GM23338 (cell line): Measurements from ENCODE around the gene VWA5A. TPM values are rescaled to one million over a fixed set of nuclear protein-coding genes. Genes with fewer than 3 reads are reported as not detected.

Experiments used
- ATAC-seq: fragments of 200-7000 bp; cut with Tn5 transposase; 3 replicates; pipeline ENCODE4 v1.9.1; 2020
- DNase-seq: peaks from one replicate; pipeline ENCODE4 v3.0.0-alpha.2; 2015; ENCODE audit warnings: low spot score
- H2AFZ ChIP-seq: fragments of 200-600 bp; sonication (generic); 2 replicates; pipeline ENCODE4 v1.8.0; 2016; ENCODE audit warnings: antibody characterized with exemption, mild to moderate bottlenecking, moderate library complexity
- H3F3A ChIP-seq: fragments of 200-600 bp; sonication (generic); replicated peaks from 2 replicates; pipeline ENCODE4 v1.8.0; 2017; ENCODE audit warnings: antibody characterized with exemption, mixed run types, low read depth
- H3K27ac ChIP-seq: fragments of 200-600 bp; sonication (generic); 2 replicates; pipeline ENCODE4 v1.6.1; 2016; ENCODE audit warnings: low read depth
- H3K27me3 ChIP-seq: fragments of 200-600 bp; sonication (generic); 2 replicates; pipeline ENCODE4 v1.8.0; 2016; ENCODE audit warnings: mild to moderate bottlenecking, mixed run types, moderate library complexity; ENCODE audit not compliant: insufficient read depth
- H3K36me3 ChIP-seq: fragments of 200-600 bp; sonication (generic); 2 replicates; pipeline ENCODE4 v1.8.0; 2016; ENCODE audit warnings: mild to moderate bottlenecking; ENCODE audit not compliant: insufficient read depth
- H3K4me1 ChIP-seq: fragments of 200-600 bp; sonication (generic); 2 replicates; pipeline ENCODE4 v1.8.0; 2016; ENCODE audit warnings: mild to moderate bottlenecking, moderate library complexity; ENCODE audit not compliant: insufficient read depth
- H3K4me2 ChIP-seq: fragments of 200-600 bp; sonication (generic); 2 replicates; pipeline ENCODE4 v1.7.1; 2017; ENCODE audit warnings: mixed run types
- H3K4me3 ChIP-seq: fragments of 200-600 bp; sonication (generic); 2 replicates; pipeline ENCODE4 v1.6.1; 2016; ENCODE audit warnings: mixed run types
- H3K79me2 ChIP-seq: fragments of 200-600 bp; sonication (generic); replicated peaks from 2 replicates; pipeline ENCODE4 v1.8.0; 2017; ENCODE audit warnings: mild to moderate bottlenecking; ENCODE audit not compliant: insufficient read depth
- H3K9me2 ChIP-seq: fragments of 200-600 bp; sonication (generic); 2 replicates; pipeline ENCODE4 v1.8.0; 2017; ENCODE audit not compliant: insufficient read depth
- H4K20me1 ChIP-seq: fragments of 200-600 bp; sonication (generic); replicated peaks from 2 replicates; pipeline ENCODE4 v1.8.0; 2017; ENCODE audit warnings: mild to moderate bottlenecking; ENCODE audit not compliant: insufficient read depth
- H3K27ac Mint-ChIP-seq: 2 replicates; pipeline ENCODE4 v1.8.0; 2020; ENCODE audit warnings: inconsistent platforms, mild to moderate bottlenecking, moderate library complexity, mixed read lengths
- H3K27me3 Mint-ChIP-seq: 3 replicates; pipeline ENCODE4 v1.8.0; 2022; ENCODE audit warnings: low read depth, mild to moderate bottlenecking, moderate library complexity, mixed read lengths, inconsistent platforms; ENCODE audit not compliant: insufficient read depth, poor library complexity
- H3K36me3 Mint-ChIP-seq: 3 replicates; pipeline ENCODE4 v1.8.0; 2021; ENCODE audit warnings: low read depth, mild to moderate bottlenecking, inconsistent platforms, moderate library complexity, mixed read lengths
- H3K4me1 Mint-ChIP-seq: 3 replicates; pipeline ENCODE4 v1.8.0; 2020; ENCODE audit warnings: mild to moderate bottlenecking, inconsistent platforms, mixed read lengths
- H3K4me3 Mint-ChIP-seq: 3 replicates; pipeline ENCODE4 v1.8.0; 2021; ENCODE audit warnings: moderate library complexity, mild to moderate bottlenecking, inconsistent platforms, mixed read lengths
- H3K9me3 Mint-ChIP-seq: 3 replicates; pipeline ENCODE4 v1.8.0; 2020; ENCODE audit warnings: moderate library complexity, mild to moderate bottlenecking, inconsistent platforms, mixed read lengths
- CREB1 ChIP-seq: fragments of 250-450 bp; sonication (Bioruptor Pico); IDR thresholded peaks from 2 replicates; pipeline ENCODE4 v1.5.0; 2020; ENCODE audit warnings: low read depth, mild to moderate bottlenecking, moderate library complexity
- CTCF ChIP-seq, 2 experiments: fragments of 200-600 bp in 1 of 2; sonication (generic) in 1 of 2; conservative IDR thresholded peaks; 2 replicates each; pipeline versions ENCODE4 v1.5.1 to v1.6.1; 2016 to 2017; ENCODE audit warnings: antibody characterized with exemption in 2 of 2, low read depth in 2 of 2, mild to moderate bottlenecking in 2 of 2, moderate library complexity in 1 of 2
- ETS1 ChIP-seq: IDR thresholded peaks from 2 replicates; pipeline ENCODE4 v1.6.1; 2016; ENCODE audit warnings: antibody characterized with exemption
- EZH2 ChIP-seq: fragments of 200-600 bp; sonication (generic); IDR thresholded peaks from one replicate; pipeline ENCODE4 v1.8.0; 2017; ENCODE audit warnings: antibody characterized with exemption, mild to moderate bottlenecking, low read depth; ENCODE audit not compliant: unreplicated experiment
- EZH2phosphoT487 ChIP-seq: fragments of 200-600 bp; sonication (generic); IDR thresholded peaks from one replicate; pipeline ENCODE4 v1.8.1; 2018; ENCODE audit warnings: antibody characterized with exemption; ENCODE audit not compliant: unreplicated experiment
- JUNB ChIP-seq: IDR thresholded peaks from one replicate; pipeline ENCODE4 v1.6.1; 2016; ENCODE audit warnings: antibody characterized with exemption; ENCODE audit not compliant: unreplicated experiment
- NANOG ChIP-seq: IDR thresholded peaks from 2 replicates; pipeline ENCODE4 v1.6.1; 2016; ENCODE audit warnings: antibody characterized with exemption, borderline replicate concordance
- REST ChIP-seq: IDR thresholded peaks from one replicate; pipeline ENCODE4 v1.6.1; 2018; ENCODE audit warnings: antibody characterized with exemption; ENCODE audit not compliant: unreplicated experiment
- STAT1 ChIP-seq: IDR thresholded peaks from one replicate; pipeline ENCODE4 v1.6.1; 2016; ENCODE audit warnings: antibody characterized with exemption; ENCODE audit not compliant: unreplicated experiment
- ZNF114 ChIP-seq: fragments of 250-450 bp; sonication (Bioruptor Pico); IDR thresholded peaks from 2 replicates; pipeline ENCODE4 v1.5.0; 2020; ENCODE audit warnings: mild to moderate bottlenecking, moderate library complexity
- polyA plus RNA-seq: library from polyadenylated mRNA; unstranded; fragments of >200 nt; fragmentation: Nextera tagmentation; extraction: Ambion mirVana; gene quantifications from 2 replicates; pipeline ENCODE4 v1.2.1, GENCODE V29; 2016
- total RNA-seq: library from RNA; depleted of rRNA; stranded (reverse); fragments of >200 nt; shearing (Covaris generic); gene quantifications from 2 replicates; pipeline ENCODE4 v1.2.3, GENCODE V29; 2014

The VWA5A gene
- total and polyA plus RNA-seq, 2 experiments from 2014 or later, result 10.0 to 13.5 TPM

- ATAC-seq, result no peak
- no peak for TF ChIP-seq CREB1
- no peak for TF ChIP-seq NANOG
- no peak for TF ChIP-seq REST
- no peak for TF ChIP-seq STAT1
- TF ChIP-seq EZH2phosphoT487, result no peak
- Histone ChIP-seq H4K20me1 (no peaks in the 10 kb centered on the region; the same call in 1 of the 2 replicates), H3K4me1 (no peaks in the 10 kb centered on the region), H3K27me3 (peaks cover 61% of the 10 kb centered on the region), H3K27ac (no peak overlapping the region), H3K4me3 (no peak overlapping the region), H3K9me2 (no peaks in the 10 kb centered on the region), H3F3A (no peaks in the 10 kb centered on the region), H3K36me3 (no peaks in the 10 kb centered on the region), H2AFZ (no peak overlapping the region), H3K79me2 (no peaks in the 10 kb centered on the region), H3K4me2 (no peak overlapping the region)
- no peaks in the 10 kb centered on the region for H3K9me3 Mint-ChIP-seq
- no peak overlapping the region for H3K27ac Mint-ChIP-seq
- H3K27me3 Mint-ChIP-seq, result peaks cover 6% of the 10 kb centered on the region
- H3K4me3 Mint-ChIP-seq, result no peak overlapping the region
- H3K4me1 Mint-ChIP-seq, result peaks cover 9% of the 10 kb centered on the region
- no peaks in the 10 kb centered on the region for H3K36me3 Mint-ChIP-seq
- DNase-seq, result no peak
These were observed 45.7 kb downstream of the VWA5A start for GRCh38 chr11:124160986-124161385.

GRCh38 chr11:124167826-124168231 is 52.6 kb downstream of the VWA5A start:
- peaks cover 10% of the 10 kb centered on the region; the same call in 2 of the 3 replicates for H3K4me1 Mint-ChIP-seq
- H3K79me2 ChIP-seq, result no peaks in the 10 kb centered on the region
- H3K9me3 Mint-ChIP-seq, result peaks cover 6% of the 10 kb centered on the region
- H3K36me3 Mint-ChIP-seq, result peaks cover 6% of the 10 kb centered on the region; the same call in 1 of the 3 replicates
- no peak overlapping the region for H3K27ac Mint-ChIP-seq
- H3K27me3 Mint-ChIP-seq, result peaks cover 57% of the 10 kb centered on the region
- DNase-seq, result peak; percentile 64
- peaks cover 93% of the 10 kb centered on the region for H3K27me3 ChIP-seq
- no peak overlapping the region for H2AFZ ChIP-seq
- H3K36me3 ChIP-seq, result no peaks in the 10 kb centered on the region
- H3K4me3 ChIP-seq, result no peak overlapping the region
- H3K27ac ChIP-seq, result no peak overlapping the region
- no peaks in the 10 kb centered on the region for H3K4me1 ChIP-seq
- H3K9me2 ChIP-seq, result no peaks in the 10 kb centered on the region
- no peak overlapping the region for H3K4me3 Mint-ChIP-seq
- no peak for TF ChIP-seq CTCF (conservative IDR thresholded peaks at IDR 0.05; ENCODE audit: low read depth in 2 of 2)
- no peak for TF ChIP-seq ZNF114
- TF ChIP-seq CREB1, result no peak
- peak; percentile 84; the same call in 1 of the 2 replicates for TF ChIP-seq NANOG
- TF ChIP-seq ETS1, result no peak
- TF ChIP-seq EZH2, result no peak
- TF ChIP-seq REST, result no peak
- TF ChIP-seq JUNB, result no peak
- peaks cover 6% of the 10 kb centered on the region for H4K20me1 ChIP-seq
- H3K4me2 ChIP-seq, result no peak overlapping the region
- ATAC-seq, result peak; percentile 80
- no peaks in the 10 kb centered on the region for H3F3A ChIP-seq
